GM21515 (cell line): ENCODE measurements around the gene AKT1.

Experiments
- ATAC-seq: cut with Tn5 transposase; IDR thresholded peaks from one replicate; pipeline ENCODE4 v1.9.1; 2021; ENCODE audit not compliant: unreplicated experiment

AKT1 gene

GRCh38 chr14:104786726-104787675, 8.5 kb downstream of the AKT1 start:
- no peak for ATAC-seq

GRCh38 chr14:104786091-104786586, 9.4 kb downstream of the AKT1 start:
- no peak for ATAC-seq

- ATAC-seq, result no peak
Measured at GRCh38 chr14:104785708-104786080, 9.9 kb downstream of the AKT1 start.

GRCh38 chr14:104784846-104785707, 10.5 kb downstream of the AKT1 start:
- ATAC-seq, result no peak

GRCh38 chr14:104784218-104784568, 11.4 kb downstream of the AKT1 start:
- no peak for ATAC-seq

- ATAC-seq, result no peak
Measured at GRCh38 chr14:104783484-104784217, 11.9 kb downstream of the AKT1 start.

- ATAC-seq, result no peak
Measured at GRCh38 chr14:104782808-104783139, 12.8 kb downstream of the AKT1 start.

- ATAC-seq, result no peak
Measured at GRCh38 chr14:104782086-104782807, 13.3 kb downstream of the AKT1 start.

- ATAC-seq, result no peak
Measured at GRCh38 chr14:104781271-104782077, 14.1 kb downstream of the AKT1 start.

GRCh38 chr14:104780513-104781030, 15.0 kb downstream of the AKT1 start:
- no peak for ATAC-seq

GRCh38 chr14:104779776-104780512, 15.6 kb downstream of the AKT1 start:
- no peak for ATAC-seq

GRCh38 chr14:104778694-104779331, 16.7 kb downstream of the AKT1 start:
- ATAC-seq, result no peak

GRCh38 chr14:104777808-104778249, 17.7 kb downstream of the AKT1 start:
- no peak for ATAC-seq

- no peak for ATAC-seq
Measured at GRCh38 chr14:104776961-104777807, 18.4 kb downstream of the AKT1 start.

GRCh38 chr14:104776481-104776880, 19.1 kb downstream of the AKT1 start:
- no peak for ATAC-seq

- no peak for ATAC-seq
Measured at GRCh38 chr14:104775073-104775489, 20.5 kb downstream of the AKT1 start.

- no peak for ATAC-seq
Measured at GRCh38 chr14:104774453-104775072, 21.0 kb downstream of the AKT1 start.
